Keratinocyte (primary cell): ENCODE results near the gene CFAP410.

ENCODE experiments used
- CTCF ChIP-seq, 3 experiments: IDR thresholded peaks in 1 of 3; conservative IDR thresholded peaks in 1 of 3; optimal IDR thresholded peaks in 1 of 3; 2 replicates in 2 of 3; 3 replicates in 1 of 3; pipeline versions ENCODE3 to v1.5.1; 2011; ENCODE audit warnings: low read length in 3 of 3, mild to moderate bottlenecking in 3 of 3, moderate library complexity in 2 of 3, control low read depth in 1 of 3, inconsistent platforms in 1 of 3; ENCODE audit not compliant: insufficient read depth in 2 of 3; ENCODE audit errors: extremely low read depth in 1 of 3
- EZH2 ChIP-seq: IDR thresholded peaks from one replicate; pipeline ENCODE4 v1.6.1; 2012; ENCODE audit warnings: inconsistent platforms, mild to moderate bottlenecking, low read length, moderate library complexity

- TF ChIP-seq CTCF (optimal IDR thresholded peaks at IDR 0.05 in 1 of 3, IDR thresholded peaks at IDR 0.05 in 1 of 3, conservative IDR thresholded peaks at IDR 0.05 in 1 of 3; ENCODE audit: extremely low read depth in 1 of 3, insufficient read depth in 2 of 3, low read length in 3 of 3) (no peak), EZH2 (no peak)
Observed at GRCh38 chr21:44374601-44375280, 35.6 kb upstream of the CFAP410 start.
